Suprapubic skin (tissue), 4 donors: ENCODE data around the gene ENPP3. TPM values are rescaled to one million over a fixed set of nuclear protein-coding genes. Genes with fewer than 3 reads are reported as not detected.

Experiments
- DNase-seq, 2 donors: peaks; one replicate each; pipeline ENCODE4 v3.0.0-alpha.2; 2019; ENCODE audit warnings: low spot score in 2 of 2
- H3K27ac ChIP-seq: fragments of 200-600 bp; sonication (generic); one replicate; pipeline ENCODE4 v1.5.1; 2019
- H3K27me3 ChIP-seq: fragments of 200-600 bp; sonication (generic); one replicate; pipeline ENCODE4 v1.5.1; 2019
- H3K36me3 ChIP-seq: fragments of 200-600 bp; sonication (generic); one replicate; pipeline ENCODE4 v1.5.1; 2019
- H3K4me1 ChIP-seq: fragments of 200-600 bp; sonication (generic); one replicate; pipeline ENCODE4 v1.5.1; 2019
- H3K4me3 ChIP-seq: fragments of 200-600 bp; sonication (generic); one replicate; pipeline ENCODE4 v1.5.1; 2019; ENCODE audit warnings: mild to moderate bottlenecking
- H3K9me3 ChIP-seq: fragments of 200-600 bp; sonication (generic); one replicate; pipeline ENCODE4 v1.5.1; 2019
- EP300 ChIP-seq: sonication (generic); formaldehyde crosslinking; IDR thresholded peaks from one replicate; pipeline ENCODE4 v1.6.1; 2017; ENCODE audit warnings: antibody characterized with exemption
- POLR2A ChIP-seq, 2 donors: fragments of 450-650 bp; IDR thresholded peaks; one replicate each; pipeline ENCODE4 v1.6.1; 2017; ENCODE audit warnings: antibody characterized with exemption in 2 of 2, mild to moderate bottlenecking in 2 of 2, moderate library complexity in 2 of 2
- POLR2AphosphoS5 ChIP-seq, 3 donors: sonication (generic); formaldehyde crosslinking; IDR thresholded peaks; one replicate each; pipeline ENCODE4 v1.6.1; 2017; ENCODE audit warnings: antibody characterized with exemption in 3 of 3
- WGBS: methylation state at CpG from one replicate; pipeline ENCODE4 v1.1.5; 2018; 5-methylcytosine and 5-hydroxymethylcytosine counted together
- total RNA-seq, 4 donors: library from RNA; depleted of rRNA; stranded (reverse); fragments of >200 nt; gene quantifications; one replicate each; pipeline ENCODE4 v1.1.0, GENCODE V29; 2016
- TF ChIP-seq, protein P1 (sequence below), 2 donors: fragments of 200-600 bp in 1 of 2; fragments of 450-650 bp in 1 of 2; sonication (generic) in 1 of 2; IDR thresholded peaks; one replicate each; pipeline ENCODE4 v1.5.1; 2016 to 2019; ENCODE audit warnings: antibody characterized with exemption in 2 of 2, mild to moderate bottlenecking in 1 of 2, moderate library complexity in 1 of 2

The ENPP3 gene
- total RNA-seq, 4 donors from 2014 or later = 0.15 to 3.1 (median 0.68) TPM

DNA sequence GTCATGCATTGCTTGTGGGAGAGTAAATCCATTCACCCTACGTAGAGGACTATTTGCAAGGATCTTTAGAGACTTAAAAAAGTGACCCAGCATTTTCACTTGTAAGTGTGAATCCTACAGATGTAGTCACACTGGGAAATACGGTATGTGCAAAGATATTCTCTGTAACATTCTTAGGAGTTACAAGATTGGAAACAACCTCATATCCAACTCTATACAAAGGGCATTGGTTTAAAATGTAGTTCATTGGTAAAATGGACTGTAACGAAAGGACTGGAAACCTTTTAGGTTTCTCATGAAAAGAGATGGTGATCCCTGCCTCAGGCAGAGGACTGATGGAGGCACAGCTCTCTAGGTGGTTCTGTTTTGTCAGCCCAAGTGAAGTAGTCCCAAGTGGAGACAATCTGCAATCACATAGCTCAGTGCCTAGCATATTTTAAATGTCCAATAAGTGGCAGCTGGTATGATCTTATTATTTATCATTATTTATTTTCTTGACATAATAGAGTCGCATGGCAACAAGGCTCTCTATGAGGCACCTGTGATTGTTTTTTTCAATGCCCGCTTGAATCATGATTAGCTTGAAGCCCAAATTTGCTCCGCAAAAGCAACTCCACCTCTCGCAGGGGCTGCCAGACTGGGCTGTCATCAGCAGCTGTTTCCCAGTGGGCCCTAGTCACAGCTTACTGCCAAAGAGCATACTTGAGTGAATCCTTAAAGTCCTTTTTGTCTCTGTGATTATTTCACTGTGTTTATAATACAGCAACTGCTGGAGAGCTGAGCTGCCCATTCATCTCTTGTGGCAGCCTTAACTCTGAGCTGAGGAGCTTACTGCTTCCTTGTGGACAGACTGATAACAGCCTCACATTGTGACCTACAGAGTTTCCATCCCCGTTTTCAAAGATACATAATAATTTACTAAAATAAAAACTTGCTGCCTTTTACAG lies 150.9 kb downstream of the ENPP3 start:
- DNase-seq = no peak
- no peaks in the 10 kb centered on the region for H3K4me1 ChIP-seq
- no peak overlapping the region for H3K27ac ChIP-seq
- no peak overlapping the region for H3K4me3 ChIP-seq
- H3K36me3 ChIP-seq = no peaks in the 10 kb centered on the region
- H3K9me3 ChIP-seq = no peaks in the 10 kb centered on the region
- TF ChIP-seq POLR2A (IDR thresholded peaks at IDR 0.05) = no peak
- TF ChIP-seq, protein P1, sequence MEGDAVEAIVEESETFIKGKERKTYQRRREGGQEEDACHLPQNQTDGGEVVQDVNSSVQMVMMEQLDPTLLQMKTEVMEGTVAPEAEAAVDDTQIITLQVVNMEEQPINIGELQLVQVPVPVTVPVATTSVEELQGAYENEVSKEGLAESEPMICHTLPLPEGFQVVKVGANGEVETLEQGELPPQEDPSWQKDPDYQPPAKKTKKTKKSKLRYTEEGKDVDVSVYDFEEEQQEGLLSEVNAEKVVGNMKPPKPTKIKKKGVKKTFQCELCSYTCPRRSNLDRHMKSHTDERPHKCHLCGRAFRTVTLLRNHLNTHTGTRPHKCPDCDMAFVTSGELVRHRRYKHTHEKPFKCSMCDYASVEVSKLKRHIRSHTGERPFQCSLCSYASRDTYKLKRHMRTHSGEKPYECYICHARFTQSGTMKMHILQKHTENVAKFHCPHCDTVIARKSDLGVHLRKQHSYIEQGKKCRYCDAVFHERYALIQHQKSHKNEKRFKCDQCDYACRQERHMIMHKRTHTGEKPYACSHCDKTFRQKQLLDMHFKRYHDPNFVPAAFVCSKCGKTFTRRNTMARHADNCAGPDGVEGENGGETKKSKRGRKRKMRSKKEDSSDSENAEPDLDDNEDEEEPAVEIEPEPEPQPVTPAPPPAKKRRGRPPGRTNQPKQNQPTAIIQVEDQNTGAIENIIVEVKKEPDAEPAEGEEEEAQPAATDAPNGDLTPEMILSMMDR (IDR thresholded peaks at IDR 0.05) = no peak
- no peak for TF ChIP-seq POLR2AphosphoS5 (IDR thresholded peaks at IDR 0.05)
- no peak for TF ChIP-seq EP300
- H3K27me3 ChIP-seq = no peaks in the 10 kb centered on the region
- 52% methylated on average over 8 of the region's 8 CpGs for WGBS

DNA sequence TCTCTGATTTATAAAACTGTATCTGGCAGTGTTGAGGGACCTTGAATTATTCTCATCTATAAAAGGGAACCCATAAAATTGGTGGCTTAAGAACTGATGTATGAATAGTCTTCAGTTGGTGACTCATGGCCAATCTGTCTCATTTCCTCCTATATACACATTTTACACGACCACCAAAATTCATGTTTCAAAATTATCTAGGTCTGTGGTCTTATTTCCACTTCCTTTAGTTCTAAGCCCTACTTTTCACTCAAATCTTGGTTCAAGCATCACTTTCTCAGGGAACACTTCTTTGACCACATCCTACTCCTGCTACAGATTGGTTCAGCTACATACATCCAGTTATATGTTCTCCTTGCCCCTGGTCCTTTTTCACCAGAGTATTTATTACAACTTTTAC lies 152.1 kb downstream of the ENPP3 start:
- no peak for TF ChIP-seq POLR2A (IDR thresholded peaks at IDR 0.05)
- no peak for TF ChIP-seq EP300
- no peak for TF ChIP-seq POLR2AphosphoS5 (IDR thresholded peaks at IDR 0.05)
- TF ChIP-seq, protein P1 (IDR thresholded peaks at IDR 0.05) = no peak
- no peaks in the 10 kb centered on the region for H3K9me3 ChIP-seq
- WGBS = 52% methylated on average over 1 of the region's 1 CpG

DNA sequence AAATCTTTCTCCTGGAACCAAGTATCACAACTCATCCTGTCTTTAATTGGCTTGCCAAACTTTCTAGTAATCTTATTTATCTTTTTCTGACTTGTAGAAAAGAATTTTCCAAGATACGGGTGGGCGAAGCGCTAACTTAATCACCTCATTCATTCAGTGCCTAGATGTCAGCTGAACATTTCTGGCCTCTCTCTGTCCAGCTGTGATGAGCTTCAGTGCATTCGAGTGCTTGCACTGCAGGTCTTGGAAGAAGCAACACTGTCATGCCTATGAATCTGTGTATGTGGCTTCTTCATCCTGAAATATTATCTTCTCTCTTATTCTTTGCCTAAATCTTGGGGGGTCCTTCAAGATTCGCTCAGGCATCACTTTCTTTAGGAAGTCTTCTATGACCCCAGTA lies 154.4 kb downstream of the ENPP3 start:
- WGBS = 57% methylated on average over 5 of the region's 5 CpGs
- Histone ChIP-seq H3K27ac (no peak overlapping the region), H3K4me3 (no peak overlapping the region), H3K4me1 (no peaks in the 10 kb centered on the region), H3K27me3 (no peaks in the 10 kb centered on the region), H3K9me3 (no peaks in the 10 kb centered on the region), H3K36me3 (no peaks in the 10 kb centered on the region)
- DNase-seq = no peak
- no peak for TF ChIP-seq EP300
- no peak for TF ChIP-seq POLR2AphosphoS5 (IDR thresholded peaks at IDR 0.05)
- no peak for TF ChIP-seq POLR2A (IDR thresholded peaks at IDR 0.05)
- TF ChIP-seq, protein P1 (IDR thresholded peaks at IDR 0.05) = no peak

More for the DNA sequence above, 152.1 kb downstream of the ENPP3 start:
- H3K36me3 ChIP-seq = no peaks in the 10 kb centered on the region
- no peaks in the 10 kb centered on the region for H3K27me3 ChIP-seq
- H3K4me3 ChIP-seq = no peak overlapping the region
- DNase-seq = no peak
- no peak overlapping the region for H3K27ac ChIP-seq
- no peaks in the 10 kb centered on the region for H3K4me1 ChIP-seq

GRCh38 chr6:131792091-131792496 lies 155.0 kb downstream of the ENPP3 start:
- H3K9me3 ChIP-seq = no peaks in the 10 kb centered on the region
- DNase-seq = no peak
- H3K36me3 ChIP-seq = no peaks in the 10 kb centered on the region
- H3K27ac ChIP-seq = no peak overlapping the region
- WGBS = 92% methylated on average over 6 of the region's 6 CpGs
- H3K27me3 ChIP-seq = no peaks in the 10 kb centered on the region
- TF ChIP-seq, protein P1 (IDR thresholded peaks at IDR 0.05) = no peak
- TF ChIP-seq POLR2A (IDR thresholded peaks at IDR 0.05) (no peak), EP300 (no peak)
- no peaks in the 10 kb centered on the region for H3K4me1 ChIP-seq
- H3K4me3 ChIP-seq = no peak overlapping the region

GRCh38 chr6:131795366-131795765 lies 158.3 kb downstream of the ENPP3 start:
- H3K9me3 ChIP-seq = no peaks in the 10 kb centered on the region
- H3K4me1 ChIP-seq = no peaks in the 10 kb centered on the region
- H3K36me3 ChIP-seq = no peaks in the 10 kb centered on the region
- H3K27ac ChIP-seq = no peak overlapping the region
- TF ChIP-seq EP300 (no peak), POLR2A (IDR thresholded peaks at IDR 0.05) (no peak), POLR2AphosphoS5 (IDR thresholded peaks at IDR 0.05) (no peak)
- TF ChIP-seq, protein P1 (IDR thresholded peaks at IDR 0.05) = no peak
- no peak for DNase-seq
- WGBS = 78% methylated on average over 2 of the region's 2 CpGs
- no peaks in the 10 kb centered on the region for H3K27me3 ChIP-seq
- H3K4me3 ChIP-seq = no peak overlapping the region
